NCI-H1694 (cell line): ENCODE results near the gene KRABD2.
"Not testable (repeated sequence)": the region's sequence is repeated elsewhere in the genome, so short reads cannot be mapped to it uniquely, and the experiment has no call there.

Experiments
- DNase-seq: peaks from one replicate; lab custom pipeline; 2025; lab: John Stamatoyannopoulos, UW

The KRABD2 gene

GRCh38 chr17:8376271-8377067, at the start of gene KRABD2:
Gene KRABD2, minus strand, starts transcription at chr17:8376704.
- peak; percentile 87 for DNase-seq

- DNase-seq, result no peak
Measured at GRCh38 chr17:8421571-8421970, 45.1 kb upstream of the KRABD2 start.

- DNase-seq, result no peak
Measured at GRCh38 chr17:8420041-8420934, 43.8 kb upstream of the KRABD2 start.

- no peak for DNase-seq
Measured at GRCh38 chr17:8419305-8419704, 42.8 kb upstream of the KRABD2 start.

- DNase-seq, result no peak
Measured at GRCh38 chr17:8418471-8418870, 42.0 kb upstream of the KRABD2 start.

- no peak for DNase-seq
Measured at GRCh38 chr17:8417806-8418205, 41.3 kb upstream of the KRABD2 start.

- DNase-seq, result no peak
Measured at GRCh38 chr17:8413938-8414337, 37.4 kb upstream of the KRABD2 start.

GRCh38 chr17:8413328-8413727, 36.8 kb upstream of the KRABD2 start:
- DNase-seq, result no peak

GRCh38 chr17:8412089-8412488, 35.6 kb upstream of the KRABD2 start:
- DNase-seq, result no peak

GRCh38 chr17:8410883-8411238, 34.4 kb upstream of the KRABD2 start:
- DNase-seq, result no peak

GRCh38 chr17:8409966-8410882, 33.7 kb upstream of the KRABD2 start:
- DNase-seq, result peak; percentile 91

- DNase-seq, result no peak
Measured at GRCh38 chr17:8408371-8408770, 31.9 kb upstream of the KRABD2 start.

- no peak for DNase-seq
Measured at GRCh38 chr17:8406174-8406573, 29.7 kb upstream of the KRABD2 start.

GRCh38 chr17:8405499-8406016, 29.1 kb upstream of the KRABD2 start:
- no peak for DNase-seq

- DNase-seq, result no peak
Measured at GRCh38 chr17:8402921-8403536, 26.5 kb upstream of the KRABD2 start.

GRCh38 chr17:8401107-8401506, 24.6 kb upstream of the KRABD2 start:
- no peak for DNase-seq

GRCh38 chr17:8398980-8399379, 22.5 kb upstream of the KRABD2 start:
- no peak for DNase-seq

GRCh38 chr17:8397636-8398035, 21.1 kb upstream of the KRABD2 start, which contains the start of gene RNF222:
Gene RNF222, minus strand, starts transcription at chr17:8397827. Its CDS starts 4,366 bp downstream, at chr17:8393461.
- DNase-seq, result no peak

- DNase-seq, result not testable (repeated sequence)
Measured at GRCh38 chr17:8394497-8394896, 18.0 kb upstream of the KRABD2 start.

GRCh38 chr17:8393470-8394231, 17.1 kb upstream of the KRABD2 start:
- DNase-seq, result no peak
